ENCODE measurements around the gene PRMT7. TPM values are rescaled to one million over a fixed set of nuclear protein-coding genes. Genes with fewer than 3 reads are reported as not detected.

PRMT7 gene
- total RNA-seq, 2 experiments from 2014 or later = 80.4 to 85.1 TPM

DNA sequence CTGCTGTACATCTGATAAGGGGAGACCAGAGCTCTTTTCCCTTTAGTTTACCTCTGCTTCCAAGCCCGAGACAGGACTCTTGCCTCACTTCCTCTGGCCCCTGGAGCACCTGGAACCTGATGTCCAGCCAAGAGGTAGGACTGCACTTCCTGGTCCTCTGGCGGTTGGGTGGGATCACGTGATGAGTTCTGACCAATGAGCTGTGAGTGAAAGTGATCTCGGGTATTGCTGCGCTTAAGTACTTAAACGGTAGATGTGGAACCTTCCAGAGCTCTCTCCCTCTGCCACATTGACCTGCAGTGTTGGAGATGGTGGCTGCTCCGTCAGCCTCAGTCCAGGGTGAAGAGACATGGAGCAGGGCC is 70.5 kb downstream of the PRMT7 start:
- H2AFZ ChIP-seq (ENCODE audit: low read length) = no peak overlapping the region
- H3K9me3 ChIP-seq (ENCODE audit: low read length) = no peaks in the 10 kb centered on the region
- no peaks in the 10 kb centered on the region for H3K36me3 ChIP-seq (ENCODE audit: insufficient read depth, low read length)
- no peak overlapping the region for H3K4me2 ChIP-seq (ENCODE audit: low read length)
- H3K79me2 ChIP-seq (ENCODE audit: insufficient read depth, low read depth, low read length) = no peaks in the 10 kb centered on the region
- ChIA-PET CTCF (ENCODE audit: unreplicated experiment) (interaction anchor here (0.7 kb wide), 1 partner anchor 99 kb away, joined by 4 read pairs; no protein-coding TSS in a partner anchor), POLR2A (interaction anchor here (1.4 kb wide), 1 partner anchor 13 kb away, joined by 5 read pairs; no protein-coding TSS in a partner anchor)
- TF ChIP-seq, protein P1, sequence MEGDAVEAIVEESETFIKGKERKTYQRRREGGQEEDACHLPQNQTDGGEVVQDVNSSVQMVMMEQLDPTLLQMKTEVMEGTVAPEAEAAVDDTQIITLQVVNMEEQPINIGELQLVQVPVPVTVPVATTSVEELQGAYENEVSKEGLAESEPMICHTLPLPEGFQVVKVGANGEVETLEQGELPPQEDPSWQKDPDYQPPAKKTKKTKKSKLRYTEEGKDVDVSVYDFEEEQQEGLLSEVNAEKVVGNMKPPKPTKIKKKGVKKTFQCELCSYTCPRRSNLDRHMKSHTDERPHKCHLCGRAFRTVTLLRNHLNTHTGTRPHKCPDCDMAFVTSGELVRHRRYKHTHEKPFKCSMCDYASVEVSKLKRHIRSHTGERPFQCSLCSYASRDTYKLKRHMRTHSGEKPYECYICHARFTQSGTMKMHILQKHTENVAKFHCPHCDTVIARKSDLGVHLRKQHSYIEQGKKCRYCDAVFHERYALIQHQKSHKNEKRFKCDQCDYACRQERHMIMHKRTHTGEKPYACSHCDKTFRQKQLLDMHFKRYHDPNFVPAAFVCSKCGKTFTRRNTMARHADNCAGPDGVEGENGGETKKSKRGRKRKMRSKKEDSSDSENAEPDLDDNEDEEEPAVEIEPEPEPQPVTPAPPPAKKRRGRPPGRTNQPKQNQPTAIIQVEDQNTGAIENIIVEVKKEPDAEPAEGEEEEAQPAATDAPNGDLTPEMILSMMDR (conservative IDR thresholded peaks at IDR 0.05; ENCODE audit: low read length) = no peak
- TF ChIP-seq EZH2phosphoT487 (IDR thresholded peaks at IDR 0.05; ENCODE audit: borderline replicate concordance, low read depth, low read length) = no peak
- no TSS peak for BruUV-seq (replicated peaks)
- H3K27ac ChIP-seq (ENCODE audit: low read depth, low read length, poor library complexity, severe bottlenecking) = no peak overlapping the region
- no peak for DNase-seq (ENCODE audit: low spot score)
- H4K20me1 ChIP-seq (ENCODE audit: insufficient read depth, low read length) = no peaks in the 10 kb centered on the region
- no peaks in the 10 kb centered on the region for H3K9me2 ChIP-seq (ENCODE audit: insufficient read depth, low read length)
- H3K4me3 ChIP-seq (ENCODE audit: low read depth, low read length, poor library complexity, severe bottlenecking) = no peak overlapping the region
- intact Hi-C loops (cut with micrococcal nuclease; ENCODE audit: unreplicated experiment) = no loop called here
- H3K4me1 ChIP-seq (ENCODE audit: insufficient read depth, low read length, poor library complexity, severe bottlenecking) = peaks cover 13% of the 10 kb centered on the region

GRCh38 chr16:68382296-68382718 is 71.5 kb downstream of the PRMT7 start:
- H3K36me3 ChIP-seq (ENCODE audit: insufficient read depth, low read length) = no peaks in the 10 kb centered on the region
- no peaks in the 10 kb centered on the region for H3K9me3 ChIP-seq (ENCODE audit: low read length)
- H3K4me3 ChIP-seq (ENCODE audit: low read depth, low read length, poor library complexity, severe bottlenecking) = no peak overlapping the region
- H3K9me2 ChIP-seq (ENCODE audit: insufficient read depth, low read length) = no peaks in the 10 kb centered on the region
- ChIA-PET CTCF (ENCODE audit: unreplicated experiment) (no interaction called here), POLR2A (interaction anchor here (0.6 to 1.4 kb wide), 2 partner anchors 12 to 97 kb away, joined by 5 read pairs; no protein-coding TSS in a partner anchor)
- peak overlapping the region; percentile 43; the same call in 1 of the 2 replicates for H3K4me2 ChIP-seq (ENCODE audit: low read length)
- no TSS peak for BruUV-seq (replicated peaks)
- peak; percentile 65 for DNase-seq (ENCODE audit: low spot score)
- H4K20me1 ChIP-seq (ENCODE audit: insufficient read depth, low read length) = no peaks in the 10 kb centered on the region
- TF ChIP-seq EZH2phosphoT487 (IDR thresholded peaks at IDR 0.05; ENCODE audit: borderline replicate concordance, low read depth, low read length) = no peak
- TF ChIP-seq, protein P1 (conservative IDR thresholded peaks at IDR 0.05; ENCODE audit: low read length) = peak; percentile 72
- H3K79me2 ChIP-seq (ENCODE audit: insufficient read depth, low read depth, low read length) = no peaks in the 10 kb centered on the region
- no peak overlapping the region for H2AFZ ChIP-seq (ENCODE audit: low read length)
- H3K27ac ChIP-seq (ENCODE audit: low read depth, low read length, poor library complexity, severe bottlenecking) = no peak overlapping the region
- intact Hi-C loops (cut with micrococcal nuclease; ENCODE audit: unreplicated experiment) = no loop called here
- H3K4me1 ChIP-seq (ENCODE audit: insufficient read depth, low read length, poor library complexity, severe bottlenecking) = peaks cover 13% of the 10 kb centered on the region

- no peak overlapping the region for H3K4me3 ChIP-seq (ENCODE audit: low read depth, low read length, poor library complexity, severe bottlenecking)
- no peak overlapping the region for H2AFZ ChIP-seq (ENCODE audit: low read length)
- peaks cover 13% of the 10 kb centered on the region for H3K4me1 ChIP-seq (ENCODE audit: insufficient read depth, low read length, poor library complexity, severe bottlenecking)
- H3K4me2 ChIP-seq (ENCODE audit: low read length) = no peak overlapping the region
- DNase-seq (ENCODE audit: low spot score) = no peak
- POLR2A ChIA-PET = no interaction called here
- no peaks in the 10 kb centered on the region for H3K9me3 ChIP-seq (ENCODE audit: low read length)
- H3K79me2 ChIP-seq (ENCODE audit: insufficient read depth, low read depth, low read length) = no peaks in the 10 kb centered on the region
- H4K20me1 ChIP-seq (ENCODE audit: insufficient read depth, low read length) = no peaks in the 10 kb centered on the region
- TF ChIP-seq, protein P1 (conservative IDR thresholded peaks at IDR 0.05; ENCODE audit: low read length) = no peak
- TF ChIP-seq EZH2phosphoT487 (IDR thresholded peaks at IDR 0.05; ENCODE audit: borderline replicate concordance, low read depth, low read length) = no peak
- no peaks in the 10 kb centered on the region for H3K9me2 ChIP-seq (ENCODE audit: insufficient read depth, low read length)
- intact Hi-C loops (cut with micrococcal nuclease; ENCODE audit: unreplicated experiment) = no loop called here
- H3K27ac ChIP-seq (ENCODE audit: low read depth, low read length, poor library complexity, severe bottlenecking) = no peak overlapping the region
- no peaks in the 10 kb centered on the region for H3K36me3 ChIP-seq (ENCODE audit: insufficient read depth, low read length)
- BruUV-seq (replicated peaks) = no TSS peak
- CTCF ChIA-PET (ENCODE audit: unreplicated experiment) = no interaction called here
Measured at GRCh38 chr16:68383858-68384257, 73.0 kb downstream of the PRMT7 start.

All from OCI-LY7 (cell line).